Measurements from ENCODE around the gene SSU72. TPM values are rescaled to one million over a fixed set of nuclear protein-coding genes. Genes with fewer than 3 reads are reported as not detected.
"Not testable (repeated sequence)": the region's sequence is repeated elsewhere in the genome, so short reads cannot be mapped to it uniquely, and the experiment has no call there.

The SSU72 gene
- total RNA-seq, 1 experiment from 2014 or later = 104 TPM

- DNase-seq (ENCODE audit: unreplicated experiment) = no peak
- POLR2A ChIA-PET = no interaction called here
- TF ChIP-seq, protein P1, sequence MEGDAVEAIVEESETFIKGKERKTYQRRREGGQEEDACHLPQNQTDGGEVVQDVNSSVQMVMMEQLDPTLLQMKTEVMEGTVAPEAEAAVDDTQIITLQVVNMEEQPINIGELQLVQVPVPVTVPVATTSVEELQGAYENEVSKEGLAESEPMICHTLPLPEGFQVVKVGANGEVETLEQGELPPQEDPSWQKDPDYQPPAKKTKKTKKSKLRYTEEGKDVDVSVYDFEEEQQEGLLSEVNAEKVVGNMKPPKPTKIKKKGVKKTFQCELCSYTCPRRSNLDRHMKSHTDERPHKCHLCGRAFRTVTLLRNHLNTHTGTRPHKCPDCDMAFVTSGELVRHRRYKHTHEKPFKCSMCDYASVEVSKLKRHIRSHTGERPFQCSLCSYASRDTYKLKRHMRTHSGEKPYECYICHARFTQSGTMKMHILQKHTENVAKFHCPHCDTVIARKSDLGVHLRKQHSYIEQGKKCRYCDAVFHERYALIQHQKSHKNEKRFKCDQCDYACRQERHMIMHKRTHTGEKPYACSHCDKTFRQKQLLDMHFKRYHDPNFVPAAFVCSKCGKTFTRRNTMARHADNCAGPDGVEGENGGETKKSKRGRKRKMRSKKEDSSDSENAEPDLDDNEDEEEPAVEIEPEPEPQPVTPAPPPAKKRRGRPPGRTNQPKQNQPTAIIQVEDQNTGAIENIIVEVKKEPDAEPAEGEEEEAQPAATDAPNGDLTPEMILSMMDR (IDR thresholded peaks at IDR 0.05; ENCODE audit: unreplicated experiment) = no peak
- intact Hi-C loops (cut with micrococcal nuclease) = no loop called here
- Mint-ChIP-seq H3K4me3 (ENCODE audit: unreplicated experiment) (no peak overlapping the region), H3K27me3 (ENCODE audit: insufficient read depth, unreplicated experiment) (no peaks in the 10 kb centered on the region), H3K27ac (ENCODE audit: low read depth, unreplicated experiment) (no peak overlapping the region), H3K36me3 (ENCODE audit: insufficient read depth, unreplicated experiment) (peaks cover 75% of the 10 kb centered on the region), H3K4me1 (ENCODE audit: insufficient read depth, unreplicated experiment) (peaks cover 8% of the 10 kb centered on the region), H3K9me3 (ENCODE audit: unreplicated experiment) (no peaks in the 10 kb centered on the region)
- CTCF ChIA-PET = no interaction called here
- no TSS peak for BruUV-seq (replicated peaks)
Measured at GRCh38 chr1:1559066-1559465, 15.6 kb downstream of the SSU72 start.

- ChIA-PET POLR2A (no interaction called here), CTCF (no interaction called here)
- H3K27me3 Mint-ChIP-seq (ENCODE audit: insufficient read depth, unreplicated experiment) = no peaks in the 10 kb centered on the region
- H3K4me3 Mint-ChIP-seq (ENCODE audit: unreplicated experiment) = no peak overlapping the region
- no peak for DNase-seq (ENCODE audit: unreplicated experiment)
- peaks cover 8% of the 10 kb centered on the region for H3K4me1 Mint-ChIP-seq (ENCODE audit: insufficient read depth, unreplicated experiment)
- no peaks in the 10 kb centered on the region for H3K9me3 Mint-ChIP-seq (ENCODE audit: unreplicated experiment)
- intact Hi-C loops (cut with micrococcal nuclease) = no loop called here
- no TSS peak for BruUV-seq (replicated peaks)
- TF ChIP-seq, protein P1 (IDR thresholded peaks at IDR 0.05; ENCODE audit: unreplicated experiment) = no peak
- H3K27ac Mint-ChIP-seq (ENCODE audit: low read depth, unreplicated experiment) = no peak overlapping the region
- peaks cover 70% of the 10 kb centered on the region for H3K36me3 Mint-ChIP-seq (ENCODE audit: insufficient read depth, unreplicated experiment)
Measured at GRCh38 chr1:1558591-1558990, 16.1 kb downstream of the SSU72 start.

DNA sequence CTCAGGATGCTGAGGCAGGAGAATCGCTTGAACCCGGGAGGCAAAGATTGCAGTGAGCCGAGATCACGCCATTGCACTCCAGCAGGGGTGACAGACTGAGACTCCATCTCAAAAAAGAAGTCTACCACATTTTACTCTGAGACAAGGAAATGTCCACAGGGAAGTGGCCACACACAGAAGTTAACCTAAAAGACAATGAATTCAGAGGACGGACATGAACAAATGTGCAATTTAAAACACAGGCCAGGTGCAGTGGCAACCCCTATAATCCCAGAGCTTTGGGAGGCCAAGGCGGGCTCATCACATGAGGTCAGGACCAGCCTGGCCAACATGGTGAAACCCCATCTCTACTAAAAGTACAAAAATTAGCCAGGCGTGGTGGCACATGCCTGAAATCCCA lies 17.0 kb downstream of the SSU72 start:
- H3K27ac Mint-ChIP-seq (ENCODE audit: low read depth, unreplicated experiment); intact Hi-C loops (cut with micrococcal nuclease); H3K4me3 Mint-ChIP-seq (ENCODE audit: unreplicated experiment); H3K4me1 Mint-ChIP-seq (ENCODE audit: insufficient read depth, unreplicated experiment); DNase-seq (ENCODE audit: unreplicated experiment); BruUV-seq (replicated peaks); H3K9me3 Mint-ChIP-seq (ENCODE audit: unreplicated experiment); H3K27me3 Mint-ChIP-seq (ENCODE audit: insufficient read depth, unreplicated experiment): not testable (repeated sequence)
- CTCF ChIA-PET = interaction anchor here (0.7 kb wide), 1 partner anchor 14 kb away, joined by 3 read pairs; no protein-coding TSS in a partner anchor
- POLR2A ChIA-PET = interaction anchor here (0.7 to 1.0 kb wide), 2 partner anchors 13 to 16 kb away, joined by 3 read pairs; no protein-coding TSS in a partner anchor
- peaks cover 62% of the 10 kb centered on the region for H3K36me3 Mint-ChIP-seq (ENCODE audit: insufficient read depth, unreplicated experiment)

GRCh38 chr1:1556961-1557360 lies 17.7 kb downstream of the SSU72 start:
- H3K36me3 Mint-ChIP-seq (ENCODE audit: insufficient read depth, unreplicated experiment) = peaks cover 56% of the 10 kb centered on the region
- H3K9me3 Mint-ChIP-seq (ENCODE audit: unreplicated experiment); H3K27ac Mint-ChIP-seq (ENCODE audit: low read depth, unreplicated experiment); H3K27me3 Mint-ChIP-seq (ENCODE audit: insufficient read depth, unreplicated experiment); intact Hi-C loops (cut with micrococcal nuclease); H3K4me1 Mint-ChIP-seq (ENCODE audit: insufficient read depth, unreplicated experiment); H3K4me3 Mint-ChIP-seq (ENCODE audit: unreplicated experiment); DNase-seq (ENCODE audit: unreplicated experiment); BruUV-seq (replicated peaks): not testable (repeated sequence)
- POLR2A ChIA-PET = interaction anchor here (0.7 to 1.2 kb wide), 4 partner anchors 8 to 58 kb away, joined by 3 to 5 read pairs (median 3); no protein-coding TSS in a partner anchor
- CTCF ChIA-PET = interaction anchor here (0.7 kb wide), 1 partner anchor 15 kb away, joined by 3 read pairs; no protein-coding TSS in a partner anchor

GRCh38 chr1:1556505-1556904 lies 18.2 kb downstream of the SSU72 start:
- Mint-ChIP-seq H3K27ac (ENCODE audit: low read depth, unreplicated experiment) (no peak overlapping the region), H3K9me3 (ENCODE audit: unreplicated experiment) (no peaks in the 10 kb centered on the region), H3K36me3 (ENCODE audit: insufficient read depth, unreplicated experiment) (peaks cover 55% of the 10 kb centered on the region), H3K4me1 (ENCODE audit: insufficient read depth, unreplicated experiment) (peaks cover 8% of the 10 kb centered on the region), H3K4me3 (ENCODE audit: unreplicated experiment) (no peak overlapping the region), H3K27me3 (ENCODE audit: insufficient read depth, unreplicated experiment) (no peaks in the 10 kb centered on the region)
- BruUV-seq (replicated peaks) = no TSS peak
- ChIA-PET POLR2A (interaction anchor here (0.8 to 1.2 kb wide), 2 partner anchors 9 to 58 kb away, joined by 3 to 5 read pairs; no protein-coding TSS in a partner anchor), CTCF (no interaction called here)
- DNase-seq (ENCODE audit: unreplicated experiment) = no peak
- intact Hi-C loops (cut with micrococcal nuclease) = no loop called here
- TF ChIP-seq, protein P1 (IDR thresholded peaks at IDR 0.05; ENCODE audit: unreplicated experiment) = no peak
